Transverse colon (tissue), 4 donors: Measurements from ENCODE around the gene MOB2. TPM values are rescaled to one million over a fixed set of nuclear protein-coding genes. Genes with fewer than 3 reads are reported as not detected.
"Not testable (repeated sequence)": the region's sequence is repeated elsewhere in the genome, so short reads cannot be mapped to it uniquely, and the experiment has no call there.

ENCODE experiments used
- DNase-seq: peaks from one replicate; pipeline ENCODE4 v3.0.0-alpha.2; 2019
- H3K27ac ChIP-seq, 4 donors: fragments of 200-600 bp; sonication (generic); 2 replicates each; pipeline ENCODE4 v1.5.1; 2016 to 2018; ENCODE audit warnings: inconsistent platforms in 4 of 4
- H3K27me3 ChIP-seq: fragments of 200-600 bp; sonication (generic); 2 replicates; pipeline ENCODE4 v1.5.1; 2017; ENCODE audit warnings: inconsistent platforms
- H3K36me3 ChIP-seq, 4 donors: fragments of 200-600 bp; sonication (generic); 2 replicates each; pipeline ENCODE4 v1.5.1; 2017 to 2019; ENCODE audit warnings: inconsistent platforms in 4 of 4
- H3K4me1 ChIP-seq, 4 donors: fragments of 200-600 bp; sonication (generic); 2 replicates each; pipeline ENCODE4 v1.5.1; 2017 to 2020; ENCODE audit warnings: inconsistent platforms in 4 of 4
- H3K4me3 ChIP-seq, 4 donors: fragments of 200-600 bp; sonication (generic); 1 replicate in 1 of 4; 2 replicates in 3 of 4; pipeline versions ENCODE4 v1.5.1 to v1.6.1; 2017 to 2019; ENCODE audit warnings: inconsistent platforms in 4 of 4
- H3K9me3 ChIP-seq, 2 donors: fragments of 200-600 bp; sonication (generic); 2 replicates each; pipeline ENCODE4 v1.5.1; 2017 to 2019; ENCODE audit warnings: inconsistent platforms in 2 of 2
- CTCF ChIP-seq, 5 experiments: fragments of 200-600 bp in 3 of 5; fragments of 450-650 bp in 2 of 5; sonication (generic) in 3 of 5; IDR thresholded peaks; 1 replicate in 2 of 5; 2 replicates in 3 of 5; pipeline ENCODE4 v1.5.1; 2016 to 2017; ENCODE audit warnings: antibody characterized with exemption in 5 of 5, inconsistent platforms in 3 of 5, mild to moderate bottlenecking in 2 of 5, moderate library complexity in 1 of 5
- EP300 ChIP-seq: sonication (generic); formaldehyde crosslinking; IDR thresholded peaks from one replicate; pipeline ENCODE4 v1.6.1; 2017; ENCODE audit warnings: antibody characterized with exemption, low read depth
- POLR2A ChIP-seq: fragments of 450-650 bp; IDR thresholded peaks from one replicate; pipeline ENCODE4 v1.6.1; 2016; ENCODE audit warnings: antibody characterized with exemption, mild to moderate bottlenecking, moderate library complexity
- POLR2AphosphoS5 ChIP-seq, 3 donors: sonication (generic); formaldehyde crosslinking; IDR thresholded peaks; one replicate each; pipeline ENCODE4 v1.6.1; 2016; ENCODE audit warnings: antibody characterized with exemption in 3 of 3
- WGBS, 2 donors: methylation state at CpG; one replicate each; pipeline ENCODE4 v1.1.5; 2018; ENCODE audit warnings: low coverage in 1 of 2; 5-methylcytosine and 5-hydroxymethylcytosine counted together
- in situ Hi-C, 4 donors: fragments of 200-750 bp; cut with MboI; loops; one replicate each; pipeline versions ENCODE4 v1.15.0 to v1.15.1; 2017; ENCODE audit warnings: low sequenced_read_pairs in 3 of 4, low pct_ligation_motif_present in 1 of 4, low pct_unique_long_range_greater_than_20kb in 1 of 4
- intact Hi-C: fragments of 100-400 bp; cut with DNase I; formaldehyde crosslinking; loops from one replicate; pipeline ENCODE4 v1.15.1; 2023; ENCODE audit warnings: low total_unique reads
- total RNA-seq, 4 donors: library from RNA; depleted of rRNA; stranded (reverse); fragments of >200 nt; gene quantifications; one replicate each; pipeline ENCODE4 v1.1.0, GENCODE V29; 2016

Gene MOB2
- total RNA-seq, 4 donors from 2014 or later, result 22.8 to 56.7 (median 42.4) TPM

- no peak overlapping the region for H3K27ac ChIP-seq
- intact Hi-C loops (no loop called here), in situ Hi-C loops (no loop called here)
- no peak for DNase-seq
- H3K4me3 ChIP-seq, result no peak overlapping the region
- 86 to 92% methylated on average over 9 to 22 of the region's 22 CpGs for WGBS, 2 donors
- no peaks in the 10 kb centered on the region for H3K9me3 ChIP-seq
- H3K36me3 ChIP-seq, result no peaks in the 10 kb centered on the region
- H3K4me1 ChIP-seq, result no peaks in the 10 kb centered on the region
- no peak for TF ChIP-seq POLR2AphosphoS5 (IDR thresholded peaks at IDR 0.05)
- no peak for TF ChIP-seq POLR2A
- no peak for TF ChIP-seq EP300
- TF ChIP-seq CTCF (IDR thresholded peaks at IDR 0.05), result no peak
- H3K27me3 ChIP-seq, result peaks cover 11% of the 10 kb centered on the region
Observed at GRCh38 chr11:1428762-1429316, 57.7 kb downstream of the MOB2 start.

- Histone ChIP-seq H3K27ac (no peak overlapping the region), H3K4me3 (no peak overlapping the region), H3K36me3 (no peaks in the 10 kb centered on the region), H3K9me3 (no peaks in the 10 kb centered on the region), H3K4me1 (no peaks in the 10 kb centered on the region), H3K27me3 (peaks cover 5% of the 10 kb centered on the region)
- DNase-seq, result no peak
- TF ChIP-seq CTCF (IDR thresholded peaks at IDR 0.05) (no peak), POLR2A (no peak), POLR2AphosphoS5 (IDR thresholded peaks at IDR 0.05) (no peak), EP300 (no peak)
- intact Hi-C loops (no loop called here), in situ Hi-C loops (no loop called here)
- WGBS, 2 donors, result 68% methylated on average over 16 of the region's 17 CpGs; no CpG with 5 or more reads in 1 of the 2 donors
Observed at GRCh38 chr11:1425439-1425838, 61.1 kb downstream of the MOB2 start.

- TF ChIP-seq EP300, result no peak
- TF ChIP-seq POLR2AphosphoS5 (IDR thresholded peaks at IDR 0.05), result no peak
- TF ChIP-seq CTCF (IDR thresholded peaks at IDR 0.05), result no peak
- no peak for TF ChIP-seq POLR2A
- in situ Hi-C loops (no loop called here), intact Hi-C loops (no loop called here)
- no peaks in the 10 kb centered on the region for H3K4me1 ChIP-seq
- H3K27me3 ChIP-seq, result peaks cover 5% of the 10 kb centered on the region
- DNase-seq, result no peak
- 82% methylated on average over 21 of the region's 22 CpGs; no CpG with 5 or more reads in 1 of the 2 donors for WGBS, 2 donors
- no peaks in the 10 kb centered on the region for H3K9me3 ChIP-seq
- H3K36me3 ChIP-seq, result no peaks in the 10 kb centered on the region
- no peak overlapping the region for H3K4me3 ChIP-seq
- no peak overlapping the region for H3K27ac ChIP-seq
Observed at GRCh38 chr11:1425006-1425405, 61.6 kb downstream of the MOB2 start.

GRCh38 chr11:1423406-1423805 lies 63.2 kb downstream of the MOB2 start:
- H3K27ac ChIP-seq, H3K4me3 ChIP-seq: not testable (repeated sequence)
- WGBS, 2 donors, result 56% methylated on average over 11 of the region's 22 CpGs; no CpG with 5 or more reads in 1 of the 2 donors

GRCh38 chr11:1422981-1423380 lies 63.6 kb downstream of the MOB2 start:
- H3K9me3 ChIP-seq, result peaks cover 15% of the 10 kb centered on the region in 2 donors
- no peak for DNase-seq
- in situ Hi-C loops, result no loop called here
- H3K4me3 ChIP-seq, result no peak overlapping the region
- TF ChIP-seq EP300 (no peak), CTCF (IDR thresholded peaks at IDR 0.05) (no peak), POLR2A (no peak), POLR2AphosphoS5 (IDR thresholded peaks at IDR 0.05) (no peak)
- H3K27me3 ChIP-seq, result peaks cover 5% of the 10 kb centered on the region
- no peak overlapping the region for H3K27ac ChIP-seq
- WGBS, 2 donors, result 83% methylated on average over 15 of the region's 15 CpGs; no CpG with 5 or more reads in 1 of the 2 donors
- no peaks in the 10 kb centered on the region for H3K4me1 ChIP-seq
- intact Hi-C loops, result no loop called here
- no peaks in the 10 kb centered on the region for H3K36me3 ChIP-seq

More at GRCh38 chr11:1423406-1423805, 63.2 kb downstream of the MOB2 start:
- DNase-seq, result peak; percentile 36
- H3K36me3 ChIP-seq, intact Hi-C loops, H3K27me3 ChIP-seq, H3K4me1 ChIP-seq, in situ Hi-C loops: not testable (repeated sequence)
- H3K9me3 ChIP-seq, result peaks cover 11% of the 10 kb centered on the region in 2 donors
